Measurements from ENCODE around the gene SH3BP5. TPM values are rescaled to one million over a fixed set of nuclear protein-coding genes. Genes with fewer than 3 reads are reported as not detected.

SH3BP5 gene
- polyA plus RNA-seq, 1 experiment: 30.9 TPM

GRCh38 chr3:15295506-15295905 lies 36.9 kb downstream of the SH3BP5 start:
- TF ChIP-seq, protein P1, sequence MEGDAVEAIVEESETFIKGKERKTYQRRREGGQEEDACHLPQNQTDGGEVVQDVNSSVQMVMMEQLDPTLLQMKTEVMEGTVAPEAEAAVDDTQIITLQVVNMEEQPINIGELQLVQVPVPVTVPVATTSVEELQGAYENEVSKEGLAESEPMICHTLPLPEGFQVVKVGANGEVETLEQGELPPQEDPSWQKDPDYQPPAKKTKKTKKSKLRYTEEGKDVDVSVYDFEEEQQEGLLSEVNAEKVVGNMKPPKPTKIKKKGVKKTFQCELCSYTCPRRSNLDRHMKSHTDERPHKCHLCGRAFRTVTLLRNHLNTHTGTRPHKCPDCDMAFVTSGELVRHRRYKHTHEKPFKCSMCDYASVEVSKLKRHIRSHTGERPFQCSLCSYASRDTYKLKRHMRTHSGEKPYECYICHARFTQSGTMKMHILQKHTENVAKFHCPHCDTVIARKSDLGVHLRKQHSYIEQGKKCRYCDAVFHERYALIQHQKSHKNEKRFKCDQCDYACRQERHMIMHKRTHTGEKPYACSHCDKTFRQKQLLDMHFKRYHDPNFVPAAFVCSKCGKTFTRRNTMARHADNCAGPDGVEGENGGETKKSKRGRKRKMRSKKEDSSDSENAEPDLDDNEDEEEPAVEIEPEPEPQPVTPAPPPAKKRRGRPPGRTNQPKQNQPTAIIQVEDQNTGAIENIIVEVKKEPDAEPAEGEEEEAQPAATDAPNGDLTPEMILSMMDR (IDR thresholded peaks at IDR 0.05; ENCODE audit: insufficient read depth, low read depth, low read length): no peak
- Histone ChIP-seq H3K36me3 (ENCODE audit: control insufficient read depth, insufficient read depth, low read length) (no peaks in the 10 kb centered on the region), H3K4me3 (ENCODE audit: low read depth, low read length) (no peak overlapping the region), H3K27me3 (ENCODE audit: control insufficient read depth, insufficient read depth, low read length) (no peaks in the 10 kb centered on the region)
- CTCF ChIA-PET: interaction anchor here (1.5 to 2.0 kb wide), 2 partner anchors 11 to 27 kb away, joined by 5 to 9 read pairs; no protein-coding TSS in a partner anchor
- no peak for DNase-seq (ENCODE audit: low read depth)
- POLR2A ChIA-PET: interaction anchor here (0.7 kb wide), 1 partner anchor 31 kb away, joined by 4 read pairs; no protein-coding TSS in a partner anchor

DNA sequence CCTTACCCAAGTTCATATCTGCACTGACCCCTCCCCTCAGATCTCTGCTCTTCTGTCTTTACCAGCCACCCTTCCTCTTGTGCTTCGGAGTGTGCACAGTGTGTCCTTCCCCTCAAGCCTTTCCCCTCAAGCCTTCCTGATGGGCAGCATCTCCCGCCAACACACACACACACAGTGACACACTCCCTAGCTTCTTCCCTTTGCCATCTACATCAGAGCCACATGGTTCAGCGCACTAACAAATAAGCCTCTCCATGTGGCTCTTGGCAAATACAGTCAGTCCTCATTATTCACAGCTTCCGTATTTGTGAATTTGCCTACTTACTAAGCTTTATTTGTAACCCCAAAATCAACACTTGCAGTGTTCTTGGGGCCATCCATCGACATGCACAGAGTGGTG lies 37.5 kb downstream of the SH3BP5 start:
- Histone ChIP-seq H3K27me3 (ENCODE audit: control insufficient read depth, insufficient read depth, low read length) (no peaks in the 10 kb centered on the region), H3K4me3 (ENCODE audit: low read depth, low read length) (no peak overlapping the region), H3K36me3 (ENCODE audit: control insufficient read depth, insufficient read depth, low read length) (no peaks in the 10 kb centered on the region)
- no peak for DNase-seq (ENCODE audit: low read depth)
- TF ChIP-seq, protein P1 (IDR thresholded peaks at IDR 0.05; ENCODE audit: insufficient read depth, low read depth, low read length): no peak
- ChIA-PET CTCF (interaction anchor here (1.5 to 2.0 kb wide), 2 partner anchors 10 to 27 kb away, joined by 5 to 9 read pairs; no protein-coding TSS in a partner anchor), POLR2A (interaction anchor here (0.7 kb wide), 1 partner anchor 30 kb away, joined by 4 read pairs; no protein-coding TSS in a partner anchor)

DNA sequence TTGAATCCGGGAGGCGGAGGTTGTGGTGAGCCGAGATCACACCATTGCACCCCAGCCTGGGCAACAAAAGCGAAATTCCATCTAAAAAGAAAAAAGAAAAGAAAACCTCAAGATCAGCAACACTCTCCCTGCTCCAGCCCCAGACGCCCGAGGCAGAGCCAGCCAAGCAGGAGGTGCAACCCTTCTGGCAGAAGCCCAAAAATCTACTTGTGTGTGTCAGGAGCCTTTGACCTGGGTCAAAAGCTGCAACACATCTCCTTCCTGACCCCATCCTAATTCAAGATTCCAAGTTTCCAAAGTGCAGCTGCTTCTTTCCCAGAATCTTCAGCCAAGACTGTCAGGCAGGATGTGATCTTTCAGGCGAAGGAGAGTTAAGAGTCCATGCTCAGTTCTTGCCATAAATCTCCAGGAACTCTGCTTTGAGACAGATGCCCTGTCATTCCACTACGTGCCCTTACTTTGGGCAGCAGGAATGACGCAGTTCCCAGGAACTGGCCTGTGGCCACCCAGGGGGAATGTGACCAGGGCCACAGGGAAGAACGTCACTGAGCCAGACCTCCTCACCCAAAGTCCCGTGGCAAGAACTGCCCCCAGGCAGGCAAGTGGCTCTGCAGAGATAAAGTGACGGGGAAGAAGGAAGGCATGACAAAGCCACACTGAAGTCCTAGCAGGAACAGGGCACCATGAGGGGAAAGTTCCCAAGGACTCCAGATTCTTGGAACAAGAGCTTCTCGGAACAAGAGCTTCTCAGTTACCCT lies 39.4 kb downstream of the SH3BP5 start:
- H3K27me3 ChIP-seq (ENCODE audit: control insufficient read depth, insufficient read depth, low read length): no peaks in the 10 kb centered on the region
- no peaks in the 10 kb centered on the region for H3K36me3 ChIP-seq (ENCODE audit: control insufficient read depth, insufficient read depth, low read length)
- ChIA-PET CTCF (interaction anchor here (0.7 to 1.2 kb wide), 3 partner anchors 9 to 39 kb away, joined by 3 read pairs; partner anchors contain the start of gene SH3BP5), POLR2A (no interaction called here)
- TF ChIP-seq, protein P1 (IDR thresholded peaks at IDR 0.05; ENCODE audit: insufficient read depth, low read depth, low read length): no peak
- no peak overlapping the region for H3K4me3 ChIP-seq (ENCODE audit: low read depth, low read length)
- DNase-seq (ENCODE audit: low read depth): no peak

GRCh38 chr3:15291589-15292541 lies 40.5 kb downstream of the SH3BP5 start:
- Histone ChIP-seq H3K27me3 (ENCODE audit: control insufficient read depth, insufficient read depth, low read length) (no peaks in the 10 kb centered on the region), H3K36me3 (ENCODE audit: control insufficient read depth, insufficient read depth, low read length) (no peaks in the 10 kb centered on the region), H3K4me3 (ENCODE audit: low read depth, low read length) (no peak overlapping the region)
- ChIA-PET CTCF (interaction anchor here (0.7 to 1.5 kb wide), 4 partner anchors 8 to 28 kb away, joined by 3 to 5 read pairs (median 3); no protein-coding TSS in a partner anchor), POLR2A (no interaction called here)
- TF ChIP-seq, protein P1 (IDR thresholded peaks at IDR 0.05; ENCODE audit: insufficient read depth, low read depth, low read length): no peak
- no peak for DNase-seq (ENCODE audit: low read depth)
